H9 (cell line): ENCODE results near the gene COL19A1. TPM values are rescaled to one million over a fixed set of nuclear protein-coding genes. Genes with fewer than 3 reads are reported as not detected.

Experiments used
- DNase-seq: peaks from one replicate; pipeline ENCODE4 v3.0.0-alpha.2; 2017
- H2AFZ ChIP-seq: one replicate; pipeline ENCODE4 v1.6.1; 2013; ENCODE audit warnings: mild to moderate bottlenecking, low read length, control low read depth, moderate library complexity
- H2AK5ac ChIP-seq: 2 replicates; pipeline ENCODE4 v1.6.1; 2013; ENCODE audit warnings: low read length, control low read depth, mixed read lengths; ENCODE audit not compliant: insufficient read length
- H2BK120ac ChIP-seq: one replicate; pipeline ENCODE4 v1.6.1; 2013; ENCODE audit warnings: low read depth, mild to moderate bottlenecking, low read length, control low read depth, inconsistent platforms; ENCODE audit not compliant: poor library complexity, severe bottlenecking
- H2BK12ac ChIP-seq: 2 replicates; pipeline ENCODE4 v1.6.1; 2013; ENCODE audit warnings: low read length, control low read depth, mixed read lengths, low read depth; ENCODE audit not compliant: insufficient read length
- H2BK15ac ChIP-seq: 2 replicates; pipeline ENCODE4 v1.6.1; 2013; ENCODE audit warnings: low read depth, low read length, control low read depth
- H2BK20ac ChIP-seq: one replicate; pipeline ENCODE4 v1.6.1; 2013; ENCODE audit warnings: low read depth, mild to moderate bottlenecking, low read length, control low read depth, inconsistent platforms; ENCODE audit not compliant: poor library complexity, severe bottlenecking
- H2BK5ac ChIP-seq: 2 replicates; pipeline ENCODE4 v1.6.1; 2013; ENCODE audit warnings: low read length, control low read depth, mixed read lengths; ENCODE audit not compliant: insufficient read length
- H3K14ac ChIP-seq: 2 replicates; pipeline ENCODE4 v1.6.1; 2013; ENCODE audit warnings: low read length, control low read depth; ENCODE audit not compliant: insufficient read depth
- H3K18ac ChIP-seq: 2 replicates; pipeline ENCODE4 v1.6.1; 2013; ENCODE audit warnings: low read depth, mild to moderate bottlenecking, mixed read lengths, low read length, control low read depth; ENCODE audit not compliant: insufficient read length
- H3K23ac ChIP-seq: 2 replicates; pipeline ENCODE4 v1.6.1; 2013; ENCODE audit warnings: low read length, control low read depth, mixed read lengths, low read depth; ENCODE audit not compliant: insufficient read length
- H3K23me2 ChIP-seq: 2 replicates; pipeline ENCODE4 v1.6.1; 2013; ENCODE audit warnings: low read depth, mild to moderate bottlenecking, mixed read lengths, low read length, control low read depth; ENCODE audit not compliant: insufficient read length, poor library complexity, severe bottlenecking
- H3K27ac ChIP-seq: 2 replicates; pipeline ENCODE4 v1.5.1; 2013; ENCODE audit warnings: low read length, control low read depth, mixed read lengths, low read depth; ENCODE audit not compliant: insufficient read length
- H3K27me3 ChIP-seq: 2 replicates; pipeline ENCODE4 v1.6.1; 2013; ENCODE audit warnings: low read length, control low read depth, inconsistent platforms; ENCODE audit not compliant: insufficient read depth
- H3K4ac ChIP-seq: 2 replicates; pipeline ENCODE4 v1.6.1; 2013; ENCODE audit warnings: low read depth, mild to moderate bottlenecking, control low read depth, inconsistent platforms, low read length, moderate library complexity
- H3K4me1 ChIP-seq: 2 replicates; pipeline ENCODE4 v1.6.1; 2013; ENCODE audit warnings: low read length, control low read depth, inconsistent platforms; ENCODE audit not compliant: insufficient read depth
- H3K4me2 ChIP-seq: 2 replicates; pipeline ENCODE4 v1.6.1; 2013; ENCODE audit warnings: low read length, control low read depth, mixed read lengths; ENCODE audit not compliant: insufficient read length, insufficient read depth
- H3K56ac ChIP-seq: 2 replicates; pipeline ENCODE4 v1.6.1; 2013; ENCODE audit warnings: low read depth, mild to moderate bottlenecking, mixed read lengths, low read length, control low read depth; ENCODE audit not compliant: insufficient read length
- H3K79me1 ChIP-seq: 2 replicates; pipeline ENCODE4 v1.6.1; 2013; ENCODE audit warnings: low read depth, mild to moderate bottlenecking, moderate library complexity, low read length, control low read depth, inconsistent platforms; ENCODE audit not compliant: insufficient read depth, poor library complexity, severe bottlenecking
- H3K79me2 ChIP-seq: 2 replicates; pipeline ENCODE4 v1.6.1; 2013; ENCODE audit warnings: low read length, control low read depth, inconsistent platforms; ENCODE audit not compliant: insufficient read depth
- H3K9ac ChIP-seq: 2 replicates; pipeline ENCODE4 v1.6.1; 2013; ENCODE audit warnings: low read length, control low read depth, mixed read lengths; ENCODE audit not compliant: insufficient read length; ENCODE audit errors: extremely low read depth
- H3K9me3 ChIP-seq: one replicate; pipeline ENCODE4 v1.6.1; 2013; ENCODE audit warnings: low read depth, low read length, inconsistent platforms; ENCODE audit not compliant: control insufficient read depth
- H3T11ph ChIP-seq: one replicate; pipeline ENCODE4 v1.6.1; 2013; ENCODE audit warnings: mild to moderate bottlenecking, low read length, control low read depth, inconsistent platforms
- H4K20me1 ChIP-seq: one replicate; pipeline ENCODE4 v1.6.1; 2013; ENCODE audit not compliant: control insufficient read depth, insufficient read length, insufficient read depth
- H4K5ac ChIP-seq: 2 replicates; pipeline ENCODE4 v1.6.1; 2013; ENCODE audit warnings: low read depth, mild to moderate bottlenecking, mixed read lengths, low read length, control low read depth; ENCODE audit not compliant: insufficient read length
- H4K8ac ChIP-seq: replicated peaks from 2 replicates; pipeline ENCODE4 v1.6.1; 2013; ENCODE audit warnings: low read length, control low read depth, mixed read lengths, low read depth; ENCODE audit not compliant: insufficient read length
- H4K91ac ChIP-seq: 2 replicates; pipeline ENCODE4 v1.6.1; 2013; ENCODE audit warnings: low read depth, mild to moderate bottlenecking, moderate library complexity, mixed read lengths, low read length, control low read depth; ENCODE audit not compliant: insufficient read length
- H3K27ac Mint-ChIP-seq, 3 experiments: 2 replicates in 2 of 3; 3 replicates in 1 of 3; pipeline ENCODE4 v1.8.0; 2020 to 2021; ENCODE audit warnings: mixed read lengths in 3 of 3, mild to moderate bottlenecking in 1 of 3, moderate library complexity in 1 of 3
- H3K27me3 Mint-ChIP-seq: 2 replicates; pipeline ENCODE4 v1.8.0; 2021; ENCODE audit warnings: low read depth, mild to moderate bottlenecking, moderate library complexity, mixed read lengths
- H3K36me3 Mint-ChIP-seq, 3 experiments: 2 replicates in 2 of 3; 3 replicates in 1 of 3; pipeline ENCODE4 v1.8.0; 2020 to 2021; ENCODE audit warnings: low read depth in 3 of 3, mixed read lengths in 3 of 3; ENCODE audit not compliant: insufficient read depth in 1 of 3
- H3K4me1 Mint-ChIP-seq, 2 experiments: 2 replicates each; pipeline ENCODE4 v1.8.0; 2020; ENCODE audit warnings: mixed read lengths in 2 of 2
- H3K4me3 Mint-ChIP-seq, 2 experiments: 2 replicates in 1 of 2; 3 replicates in 1 of 2; pipeline ENCODE4 v1.8.0; 2020 to 2021; ENCODE audit warnings: mild to moderate bottlenecking in 2 of 2, mixed read lengths in 2 of 2, moderate library complexity in 1 of 2
- H3K9me3 Mint-ChIP-seq, 2 experiments: 2 replicates in 1 of 2; 3 replicates in 1 of 2; pipeline ENCODE4 v1.8.0; 2020; ENCODE audit warnings: mild to moderate bottlenecking in 2 of 2, mixed read lengths in 2 of 2, moderate library complexity in 1 of 2
- CTCF ChIP-seq: fragments of 200-600 bp; sonication (generic); conservative IDR thresholded peaks from 3 replicates; pipeline ENCODE4 v1.8.0; 2021; ENCODE audit warnings: antibody characterized with exemption, mild to moderate bottlenecking
- WGBS: extraction: QIAGEN DNeasy Blood & Tissue Kit; methylation state at CpG from one replicate; pipeline ENCODE4 v1.1.7; 2013; ENCODE audit warnings: missing lambda C conversion rate, low lambda C conversion rate, mixed read lengths; ENCODE audit not compliant: insufficient read length; ENCODE audit errors: extremely low coverage; 5-methylcytosine and 5-hydroxymethylcytosine counted together
- total RNA-seq: library from RNA; stranded (reverse); gene quantifications from 2 replicates; pipeline ENCODE4 v1.2.1, GENCODE V29; 2021

COL19A1 gene
- total RNA-seq, 1 experiment from 2014 or later, result not detected

GRCh38 chr6:70045413-70045812, 179.1 kb downstream of the COL19A1 start:
- H4K91ac ChIP-seq, result no peak overlapping the region
- no peak overlapping the region for H2BK20ac ChIP-seq
- H3K56ac ChIP-seq, result no peak overlapping the region
- H3K36me3 Mint-ChIP-seq, result no peaks in the 10 kb centered on the region
- no peaks in the 10 kb centered on the region for H3K9me3 ChIP-seq
- H3K9me3 Mint-ChIP-seq, result peaks cover 0 to 5% of the 10 kb centered on the region in 2 experiments; a peak in 1 of 5 replicates
- H3K23me2 ChIP-seq, result no peaks in the 10 kb centered on the region
- no peak overlapping the region for H4K8ac ChIP-seq
- no peaks in the 10 kb centered on the region for H3K27me3 Mint-ChIP-seq
- no peaks in the 10 kb centered on the region for H3K27me3 ChIP-seq
- H3K4me1 ChIP-seq, result no peaks in the 10 kb centered on the region
- no CpG with 5 or more reads among the region's 3 CpGs for WGBS
- H3K14ac ChIP-seq, result no peak overlapping the region
- no peak overlapping the region for H3K27ac ChIP-seq
- H3K79me1 ChIP-seq, result no peaks in the 10 kb centered on the region
- no peak overlapping the region for H3K23ac ChIP-seq
- H3K4me2 ChIP-seq, result no peak overlapping the region
- H2BK5ac ChIP-seq, result no peak overlapping the region
- no peak overlapping the region for H3K27ac Mint-ChIP-seq
- no peak for TF ChIP-seq CTCF
- H2BK15ac ChIP-seq, result no peak overlapping the region
- no peak overlapping the region for H2AK5ac ChIP-seq
- H2BK12ac ChIP-seq, result no peak overlapping the region
- H4K5ac ChIP-seq, result no peak overlapping the region
- no peak for DNase-seq
- H3K79me2 ChIP-seq, result no peaks in the 10 kb centered on the region
- H2AFZ ChIP-seq, result no peak overlapping the region
- no peak overlapping the region for H3K4me3 Mint-ChIP-seq
- H3K18ac ChIP-seq, result no peak overlapping the region
- H3K4ac ChIP-seq, result no peak overlapping the region
- H3K9ac ChIP-seq, result no peak overlapping the region
- no peaks in the 10 kb centered on the region for H3K4me1 Mint-ChIP-seq
- H4K20me1 ChIP-seq, result no peaks in the 10 kb centered on the region
- no peak overlapping the region for H2BK120ac ChIP-seq
- no peak overlapping the region for H3T11ph ChIP-seq
